ENCODE data around the gene LRRFIP2. TPM values are rescaled to one million over a fixed set of nuclear protein-coding genes. Genes with fewer than 3 reads are reported as not detected.

The LRRFIP2 gene
- total and polyA plus RNA-seq, 2 donors (not counting 1 experiment from before 2014, with no cell fraction given) = 8.6 to 49.2 TPM

DNA sequence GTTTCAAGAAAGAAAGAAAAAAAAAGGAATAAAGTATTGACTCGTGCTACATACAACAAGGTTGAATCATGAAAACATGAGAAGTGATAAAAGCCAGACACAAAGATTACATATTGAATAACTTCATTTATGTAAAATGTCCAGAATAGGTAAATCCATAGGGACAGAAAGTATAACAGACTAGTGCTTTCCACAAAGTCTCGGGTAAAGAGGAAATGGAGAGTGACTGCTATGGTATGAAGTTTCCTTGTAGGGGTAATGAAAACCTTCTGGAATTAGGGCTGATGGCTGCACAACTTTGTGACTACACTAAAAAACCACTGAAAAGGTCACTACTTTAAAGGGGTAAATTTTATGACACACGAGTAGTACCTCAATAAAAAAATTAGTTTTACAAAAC, 13.0 kb downstream of the LRRFIP2 start:
- H3K4me3 ChIP-seq (ENCODE audit: control extremely low read depth in 1 of 5, extremely low read depth in 1 of 5, insufficient read depth in 1 of 5, low read depth in 2 of 5, low read length in 4 of 5) = no peak overlapping the region
- Mint-ChIP-seq H3K9me3 (ENCODE audit: insufficient read depth) (no peaks in the 10 kb centered on the region), H3K27me3 (no peaks in the 10 kb centered on the region), H3K4me3 (no peak overlapping the region), H3K4me1 (peaks cover 23% of the 10 kb centered on the region), H3K27ac (no peak overlapping the region)
- H3K9me3 ChIP-seq (ENCODE audit: control extremely low read depth in 1 of 3, control insufficient read depth in 2 of 3, insufficient read depth in 1 of 3, low read length in 2 of 3) = no peaks in the 10 kb centered on the region
- ATAC-seq (ENCODE audit: low read depth) (no peak), DNase-seq (no peak)
- peaks cover 36% of the 10 kb centered on the region for H3K79me2 ChIP-seq (ENCODE audit: control insufficient read depth, insufficient read depth, low read length)
- H2AFZ ChIP-seq (ENCODE audit: insufficient read depth, low read depth, low read length, poor library complexity, severe bottlenecking) = no peak overlapping the region
- CTCF ChIA-PET = no interaction called here
- no peak overlapping the region for H3K9ac ChIP-seq (ENCODE audit: low read length)
- H3K4me2 ChIP-seq (replicated peaks; ENCODE audit: low read depth, low read length, poor library complexity, severe bottlenecking) = no peak overlapping the region
- POLR2A ChIA-PET = no interaction called here
- no peak overlapping the region for H3K27ac ChIP-seq (ENCODE audit: low read length in 2 of 2)
- WGBS (ENCODE audit: insufficient coverage) = no CpG with 5 or more reads among the region's 3 CpGs
- H3K27me3 ChIP-seq (replicated peaks in 1 of 4; ENCODE audit: control extremely low read depth in 1 of 4, control insufficient read depth in 3 of 4, insufficient read depth in 4 of 4, low read length in 3 of 4) = no peaks in the 10 kb centered on the region
- intact Hi-C loops (cut with micrococcal nuclease) = no loop called here
- no peaks in the 10 kb centered on the region for H3K4me1 ChIP-seq (ENCODE audit: control insufficient read depth in 2 of 2, insufficient read depth in 2 of 2, low read length in 2 of 2)
- TF ChIP-seq EZH2 (IDR thresholded peaks at IDR 0.05; ENCODE audit: borderline replicate concordance, insufficient read depth, low read depth, low read length, poor library complexity, severe bottlenecking) = no peak
- TF ChIP-seq, protein P1, sequence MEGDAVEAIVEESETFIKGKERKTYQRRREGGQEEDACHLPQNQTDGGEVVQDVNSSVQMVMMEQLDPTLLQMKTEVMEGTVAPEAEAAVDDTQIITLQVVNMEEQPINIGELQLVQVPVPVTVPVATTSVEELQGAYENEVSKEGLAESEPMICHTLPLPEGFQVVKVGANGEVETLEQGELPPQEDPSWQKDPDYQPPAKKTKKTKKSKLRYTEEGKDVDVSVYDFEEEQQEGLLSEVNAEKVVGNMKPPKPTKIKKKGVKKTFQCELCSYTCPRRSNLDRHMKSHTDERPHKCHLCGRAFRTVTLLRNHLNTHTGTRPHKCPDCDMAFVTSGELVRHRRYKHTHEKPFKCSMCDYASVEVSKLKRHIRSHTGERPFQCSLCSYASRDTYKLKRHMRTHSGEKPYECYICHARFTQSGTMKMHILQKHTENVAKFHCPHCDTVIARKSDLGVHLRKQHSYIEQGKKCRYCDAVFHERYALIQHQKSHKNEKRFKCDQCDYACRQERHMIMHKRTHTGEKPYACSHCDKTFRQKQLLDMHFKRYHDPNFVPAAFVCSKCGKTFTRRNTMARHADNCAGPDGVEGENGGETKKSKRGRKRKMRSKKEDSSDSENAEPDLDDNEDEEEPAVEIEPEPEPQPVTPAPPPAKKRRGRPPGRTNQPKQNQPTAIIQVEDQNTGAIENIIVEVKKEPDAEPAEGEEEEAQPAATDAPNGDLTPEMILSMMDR (IDR thresholded peaks at IDR 0.05) = no peak
- H4K20me1 ChIP-seq (ENCODE audit: control insufficient read depth, insufficient read depth, low read length, poor library complexity, severe bottlenecking) = no peaks in the 10 kb centered on the region
- peaks cover 0 to 1% of the 10 kb centered on the region in 2 experiments for H3K36me3 ChIP-seq (replicated peaks in 1 of 2; ENCODE audit: control extremely low read depth in 1 of 2, control insufficient read depth in 1 of 2, extremely low read depth in 1 of 2, insufficient read depth in 2 of 2, low read length in 1 of 2)

DNA sequence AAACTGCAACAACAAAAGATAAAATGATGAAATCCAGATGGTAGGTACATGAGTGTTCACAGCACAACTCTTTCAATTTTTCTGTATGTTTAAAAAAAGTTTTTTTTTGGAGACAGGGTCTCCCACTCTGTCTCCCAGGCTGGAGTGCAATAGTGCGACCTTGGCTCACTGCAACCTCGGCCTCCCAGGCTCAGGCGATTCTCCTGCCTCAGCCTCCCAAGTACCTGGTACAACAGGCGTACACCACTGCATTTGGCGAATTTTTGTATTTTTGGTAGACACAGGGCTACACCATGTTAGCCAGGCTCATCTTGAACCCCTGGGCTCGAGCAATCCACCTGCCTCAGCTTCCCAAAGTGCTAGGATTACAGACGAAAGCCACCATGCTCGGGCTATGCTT, 18.6 kb downstream of the LRRFIP2 start:
- TF ChIP-seq, protein P1 (IDR thresholded peaks at IDR 0.05) = no peak
- TF ChIP-seq EZH2 (IDR thresholded peaks at IDR 0.05; ENCODE audit: borderline replicate concordance, insufficient read depth, low read depth, low read length, poor library complexity, severe bottlenecking) = no peak
- ChIA-PET POLR2A (no interaction called here), CTCF (no interaction called here)
- Histone ChIP-seq H3K4me1 (ENCODE audit: control insufficient read depth in 2 of 2, insufficient read depth in 2 of 2, low read length in 2 of 2) (no peaks in the 10 kb centered on the region), H3K4me2 (replicated peaks; ENCODE audit: low read depth, low read length, poor library complexity, severe bottlenecking) (no peak overlapping the region), H3K27me3 (replicated peaks in 1 of 4; ENCODE audit: control extremely low read depth in 1 of 4, control insufficient read depth in 3 of 4, insufficient read depth in 4 of 4, low read length in 3 of 4) (no peaks in the 10 kb centered on the region), H3K9ac (ENCODE audit: low read length) (no peak overlapping the region), H4K20me1 (ENCODE audit: control insufficient read depth, insufficient read depth, low read length, poor library complexity, severe bottlenecking) (no peaks in the 10 kb centered on the region), H3K9me3 (ENCODE audit: control extremely low read depth in 1 of 3, control insufficient read depth in 2 of 3, insufficient read depth in 1 of 3, low read length in 2 of 3) (no peaks in the 10 kb centered on the region), H3K27ac (ENCODE audit: low read length in 2 of 2) (no peak overlapping the region), H3K4me3 (ENCODE audit: control extremely low read depth in 1 of 5, extremely low read depth in 1 of 5, insufficient read depth in 1 of 5, low read depth in 2 of 5, low read length in 4 of 5) (no peak overlapping the region), H2AFZ (ENCODE audit: insufficient read depth, low read depth, low read length, poor library complexity, severe bottlenecking) (no peak overlapping the region), H3K36me3 (replicated peaks in 1 of 2; ENCODE audit: control extremely low read depth in 1 of 2, control insufficient read depth in 1 of 2, extremely low read depth in 1 of 2, insufficient read depth in 2 of 2, low read length in 1 of 2) (peaks cover 4 to 9% of the 10 kb centered on the region in 2 experiments), H3K79me2 (ENCODE audit: control insufficient read depth, insufficient read depth, low read length) (peaks cover 38% of the 10 kb centered on the region)
- H3K4me3 Mint-ChIP-seq = no peak overlapping the region
- no peak for DNase-seq
- H3K9me3 Mint-ChIP-seq (ENCODE audit: insufficient read depth) = no peaks in the 10 kb centered on the region
- no peaks in the 10 kb centered on the region for H3K27me3 Mint-ChIP-seq
- H3K4me1 Mint-ChIP-seq = peaks cover 8% of the 10 kb centered on the region
- ATAC-seq (ENCODE audit: low read depth) = no peak
- WGBS (ENCODE audit: insufficient coverage) = 97% methylated on average over 8 of the region's 8 CpGs
- H3K27ac Mint-ChIP-seq = no peak overlapping the region
- intact Hi-C loops (cut with micrococcal nuclease) = no loop called here

Data from B cell (primary cell).